PC-3 (cell line): ENCODE data around the gene TMEM132E.

Experiments used
- EZH2 ChIP-seq: fragments of 300-600 bp; sonication (generic); IDR thresholded peaks from one replicate; pipeline ENCODE4 v1.6.1; 2017; ENCODE audit warnings: antibody characterized with exemption, mild to moderate bottlenecking, low read length; ENCODE audit not compliant: unreplicated experiment
- EZH2phosphoT487 ChIP-seq: fragments of 300-600 bp; sonication (generic); IDR thresholded peaks from 2 replicates; pipeline ENCODE4 v1.6.1; 2018; ENCODE audit warnings: mild to moderate bottlenecking, antibody characterized with exemption, low read length, borderline replicate concordance
- TF ChIP-seq, protein P1 (sequence below): fragments of 300-600 bp; sonication (generic); conservative IDR thresholded peaks from 2 replicates; pipeline ENCODE4 v1.5.1; 2017; ENCODE audit warnings: antibody characterized with exemption, low read depth, mild to moderate bottlenecking, low read length

DNA sequence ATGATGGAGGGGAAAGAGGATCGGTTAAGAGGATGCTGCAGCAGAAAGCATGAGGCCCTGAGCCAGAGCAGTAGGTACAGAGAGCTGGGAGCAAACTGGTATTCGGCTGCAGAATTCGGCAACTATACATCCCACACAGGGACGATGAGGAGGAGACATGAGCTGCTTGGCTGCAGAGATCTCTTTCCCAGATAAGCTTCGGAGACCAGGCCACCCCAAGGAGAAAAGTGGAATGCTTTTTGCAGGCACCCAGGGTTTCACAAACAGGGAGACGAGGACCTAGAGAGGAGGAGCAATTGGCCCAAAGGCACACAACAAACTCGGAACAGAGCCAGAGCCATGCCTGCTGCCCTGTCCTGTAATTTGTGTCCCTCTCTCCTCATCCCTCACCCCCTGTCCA is 62.0 kb downstream of the TMEM132E start:
- TF ChIP-seq EZH2 (no peak), EZH2phosphoT487 (no peak)
- TF ChIP-seq, protein P1, sequence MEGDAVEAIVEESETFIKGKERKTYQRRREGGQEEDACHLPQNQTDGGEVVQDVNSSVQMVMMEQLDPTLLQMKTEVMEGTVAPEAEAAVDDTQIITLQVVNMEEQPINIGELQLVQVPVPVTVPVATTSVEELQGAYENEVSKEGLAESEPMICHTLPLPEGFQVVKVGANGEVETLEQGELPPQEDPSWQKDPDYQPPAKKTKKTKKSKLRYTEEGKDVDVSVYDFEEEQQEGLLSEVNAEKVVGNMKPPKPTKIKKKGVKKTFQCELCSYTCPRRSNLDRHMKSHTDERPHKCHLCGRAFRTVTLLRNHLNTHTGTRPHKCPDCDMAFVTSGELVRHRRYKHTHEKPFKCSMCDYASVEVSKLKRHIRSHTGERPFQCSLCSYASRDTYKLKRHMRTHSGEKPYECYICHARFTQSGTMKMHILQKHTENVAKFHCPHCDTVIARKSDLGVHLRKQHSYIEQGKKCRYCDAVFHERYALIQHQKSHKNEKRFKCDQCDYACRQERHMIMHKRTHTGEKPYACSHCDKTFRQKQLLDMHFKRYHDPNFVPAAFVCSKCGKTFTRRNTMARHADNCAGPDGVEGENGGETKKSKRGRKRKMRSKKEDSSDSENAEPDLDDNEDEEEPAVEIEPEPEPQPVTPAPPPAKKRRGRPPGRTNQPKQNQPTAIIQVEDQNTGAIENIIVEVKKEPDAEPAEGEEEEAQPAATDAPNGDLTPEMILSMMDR = no peak
